HepG2 (cell line): ENCODE data around the gene TMEM170B. TPM values are rescaled to one million over a fixed set of nuclear protein-coding genes. Genes with fewer than 3 reads are reported as not detected.

Experiments
- CREB1 ChIP-seq, 2 experiments: fragments of 450-650 bp in 1 of 2; IDR thresholded peaks; 2 replicates each; pipeline ENCODE4 v1.6.1; 2016 to 2017; ENCODE audit warnings: control low read depth in 1 of 2, mild to moderate bottlenecking in 1 of 2, missing compliant biosample characterization in 1 of 2, missing genetic modification characterization in 1 of 2
- HDAC2 ChIP-seq: sonication (generic); formaldehyde crosslinking; IDR thresholded peaks from 2 replicates; pipeline ENCODE4 v1.4.0; 2020; ENCODE audit warnings: missing genetic modification reagents
- NFATC3 ChIP-seq: sonication (generic); formaldehyde crosslinking; IDR thresholded peaks from 2 replicates; pipeline ENCODE4 v1.5.1; 2020; ENCODE audit warnings: mild to moderate bottlenecking, missing genetic modification reagents
- PAXIP1 ChIP-seq: sonication (generic); formaldehyde crosslinking; conservative IDR thresholded peaks from 2 replicates; pipeline ENCODE4 v1.4.0; 2020; ENCODE audit warnings: mild to moderate bottlenecking, missing genetic modification reagents, moderate library complexity
- TRAFD1 ChIP-seq: sonication (generic); formaldehyde crosslinking; IDR thresholded peaks from 2 replicates; pipeline ENCODE4 v1.5.1; 2020; ENCODE audit warnings: missing genetic modification reagents, mild to moderate bottlenecking, borderline replicate concordance
- ZNF121 ChIP-seq: sonication (generic); formaldehyde crosslinking; IDR thresholded peaks from 2 replicates; pipeline ENCODE4 v1.5.0; 2020; ENCODE audit warnings: mild to moderate bottlenecking, missing genetic modification reagents
- ZNF160 ChIP-seq: sonication (generic); formaldehyde crosslinking; IDR thresholded peaks from 2 replicates; pipeline ENCODE4 v1.8.0; 2022; ENCODE audit warnings: mild to moderate bottlenecking, inconsistent platforms, missing genetic modification reagents
- ZNF281 ChIP-seq: sonication (generic); formaldehyde crosslinking; IDR thresholded peaks from 2 replicates; pipeline ENCODE4 v1.4.0; 2020; ENCODE audit warnings: missing genetic modification reagents, borderline replicate concordance
- ZNF317 ChIP-seq: sonication (generic); formaldehyde crosslinking; IDR thresholded peaks from 2 replicates; pipeline ENCODE4 v1.5.0; 2020; ENCODE audit warnings: mild to moderate bottlenecking, missing genetic modification reagents
- ZNF484 ChIP-seq: sonication (generic); formaldehyde crosslinking; IDR thresholded peaks from 2 replicates; pipeline ENCODE4 v1.5.1; 2020; ENCODE audit warnings: mild to moderate bottlenecking, low read depth, missing genetic modification reagents, borderline replicate concordance
- ZNF549 ChIP-seq: sonication (generic); formaldehyde crosslinking; IDR thresholded peaks from 2 replicates; pipeline ENCODE4 v1.5.0; 2020; ENCODE audit warnings: missing genetic modification reagents
- ZNF557 ChIP-seq: sonication (generic); formaldehyde crosslinking; IDR thresholded peaks from 2 replicates; pipeline ENCODE4 v1.4.0; 2020; ENCODE audit warnings: missing genetic modification reagents
- polyA plus RNA-seq, 8 experiments: library from polyadenylated mRNA; depleted of rRNA in 3 of 8; stranded (reverse) in 7 of 8; unstranded in 1 of 8; fragments of >200 nt; fragmentation: Illumina TruSeq in 4 of 8; extraction: Trizol in 4 of 8; gene quantifications; 2 replicates each; pipeline versions ENCODE4 v1.2.1 to v1.2.3, GENCODE V29; 2011 to 2016; ENCODE audit warnings: low read depth in 4 of 8, missing spikeins in 1 of 8, mixed read lengths in 1 of 8; ENCODE audit not compliant: insufficient read depth in 1 of 8
- total RNA-seq, 5 experiments: library from RNA; depleted of rRNA; stranded (reverse); fragments of >200 nt; fragmentation: Illumina TruSeq; extraction: Trizol; gene quantifications; 2 replicates each; pipeline ENCODE4 v1.2.3, GENCODE V29; 2016; ENCODE audit warnings: low read depth in 1 of 5

TMEM170B gene
- total and polyA plus RNA-seq, 2 of the 13 experiments (the other 11 are each of a cell fraction or from before 2014, with no cell fraction given) = 3.3 to 9.4 TPM

- no peak for TF ChIP-seq HDAC2 (CRISPR knock-in tag)
- TF ChIP-seq PAXIP1 (CRISPR knock-in tag) = no peak
- no peak for TF ChIP-seq ZNF549 (CRISPR knock-in tag)
- no peak for TF ChIP-seq ZNF557
- TF ChIP-seq ZNF160 (CRISPR knock-in tag) = no peak
- no peak for TF ChIP-seq ZNF484
- TF ChIP-seq ZNF121 (CRISPR knock-in tag) = no peak
- TF ChIP-seq TRAFD1 (CRISPR knock-in tag) = no peak
- TF ChIP-seq NFATC3 (CRISPR knock-in tag) = no peak
- no peak for TF ChIP-seq ZNF317
- no peak for TF ChIP-seq CREB1 (IDR thresholded peaks at IDR 0.05)
- TF ChIP-seq CREB1 (CRISPR knock-in tag; IDR thresholded peaks at IDR 0.05) = no peak
- no peak for TF ChIP-seq ZNF281 (CRISPR knock-in tag)
Measured at GRCh38 chr6:11589261-11589660, 51.7 kb downstream of the TMEM170B start (continued).
